ENCODE data around the gene STK16. TPM values are rescaled to one million over a fixed set of nuclear protein-coding genes. Genes with fewer than 3 reads are reported as not detected.

STK16 gene
- total and polyA plus RNA-seq, 10 donors: 17.0 to 47.6 (median 29.5) TPM

DNA sequence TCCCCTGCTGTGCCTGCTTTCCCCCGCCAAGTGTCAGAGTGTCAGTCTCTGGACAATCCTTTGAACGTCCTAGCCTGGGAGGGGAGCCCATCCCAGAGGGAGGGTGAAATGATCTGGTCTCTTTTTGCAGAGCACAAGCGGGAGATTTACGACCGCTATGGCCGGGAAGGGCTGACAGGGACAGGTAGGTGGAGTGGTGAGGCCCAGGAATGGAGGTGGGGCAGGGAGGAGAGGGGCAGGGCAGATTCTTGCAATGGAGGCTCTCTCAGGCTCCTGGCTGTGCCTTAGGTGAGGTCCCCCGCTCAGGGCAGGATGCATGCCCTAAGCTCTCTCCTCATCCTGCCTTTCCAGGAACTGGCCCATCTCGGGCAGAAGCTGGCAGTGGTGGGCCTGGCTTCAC is 36.3 kb downstream of the STK16 start:
- no peaks in the 10 kb centered on the region for H3K27me3 ChIP-seq (replicated peaks in 1 of 7)
- intact Hi-C loops (cut with DNase I; ENCODE audit: low total_unique reads): no loop called here
- peaks cover 0 to 63% (median 49%) of the 10 kb centered on the region in 6 donors for H3K36me3 ChIP-seq
- peak; percentile 72 for DNase-seq
- WGBS, 5 donors: 84 to 96% (median 92%) methylated on average over 8 of the region's 8 CpGs
- H3K27ac ChIP-seq: peak overlapping the region in 4 of 8 donors; percentile 2 to 99 (median 32)
- TF ChIP-seq, protein P1, sequence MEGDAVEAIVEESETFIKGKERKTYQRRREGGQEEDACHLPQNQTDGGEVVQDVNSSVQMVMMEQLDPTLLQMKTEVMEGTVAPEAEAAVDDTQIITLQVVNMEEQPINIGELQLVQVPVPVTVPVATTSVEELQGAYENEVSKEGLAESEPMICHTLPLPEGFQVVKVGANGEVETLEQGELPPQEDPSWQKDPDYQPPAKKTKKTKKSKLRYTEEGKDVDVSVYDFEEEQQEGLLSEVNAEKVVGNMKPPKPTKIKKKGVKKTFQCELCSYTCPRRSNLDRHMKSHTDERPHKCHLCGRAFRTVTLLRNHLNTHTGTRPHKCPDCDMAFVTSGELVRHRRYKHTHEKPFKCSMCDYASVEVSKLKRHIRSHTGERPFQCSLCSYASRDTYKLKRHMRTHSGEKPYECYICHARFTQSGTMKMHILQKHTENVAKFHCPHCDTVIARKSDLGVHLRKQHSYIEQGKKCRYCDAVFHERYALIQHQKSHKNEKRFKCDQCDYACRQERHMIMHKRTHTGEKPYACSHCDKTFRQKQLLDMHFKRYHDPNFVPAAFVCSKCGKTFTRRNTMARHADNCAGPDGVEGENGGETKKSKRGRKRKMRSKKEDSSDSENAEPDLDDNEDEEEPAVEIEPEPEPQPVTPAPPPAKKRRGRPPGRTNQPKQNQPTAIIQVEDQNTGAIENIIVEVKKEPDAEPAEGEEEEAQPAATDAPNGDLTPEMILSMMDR (IDR thresholded peaks at IDR 0.05 in 8 of 11, conservative IDR thresholded peaks at IDR 0.05 in 3 of 11): no peak
- no peak for TF ChIP-seq POLR2AphosphoS5 (IDR thresholded peaks at IDR 0.05)
- TF ChIP-seq POLR2A (IDR thresholded peaks at IDR 0.05): no peak
- H3K4me3 ChIP-seq: no peak overlapping the region
- H3K9me3 ChIP-seq: no peaks in the 10 kb centered on the region
- H3K4me1 ChIP-seq: peaks cover 26 to 88% (median 53%) of the 10 kb centered on the region in 6 donors

DNA sequence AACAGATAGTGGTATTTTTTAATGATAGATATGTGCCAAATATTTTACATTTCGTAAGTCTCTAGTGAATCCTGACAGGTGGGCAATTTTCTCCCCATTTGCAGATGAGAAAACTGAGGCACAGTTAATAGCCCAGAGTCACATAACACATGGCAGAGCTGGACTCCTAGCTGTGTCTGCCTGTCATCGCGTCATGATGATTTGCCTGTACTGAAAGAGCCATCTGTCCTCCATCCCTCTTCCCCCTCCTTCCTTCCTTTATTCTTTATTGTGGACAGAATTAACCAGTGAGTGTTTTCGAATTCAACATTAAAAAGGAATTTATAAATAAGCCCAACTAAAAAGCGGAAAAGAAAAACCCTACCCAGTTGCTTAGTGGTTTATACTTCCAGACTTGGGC is 37.1 kb downstream of the STK16 start:
- DNase-seq: no peak
- no peak for TF ChIP-seq POLR2AphosphoS5 (IDR thresholded peaks at IDR 0.05)
- TF ChIP-seq, protein P1 (IDR thresholded peaks at IDR 0.05 in 8 of 11, conservative IDR thresholded peaks at IDR 0.05 in 3 of 11): no peak
- 85 to 93% (median 90%) methylated on average over 5 of the region's 5 CpGs for WGBS, 5 donors
- H3K4me1 ChIP-seq: peaks cover 26 to 85% (median 50%) of the 10 kb centered on the region in 6 donors
- H3K9me3 ChIP-seq: no peaks in the 10 kb centered on the region
- intact Hi-C loops (cut with DNase I; ENCODE audit: low total_unique reads): no loop called here
- H3K27ac ChIP-seq: peak overlapping the region in 6 of 8 donors; percentile 20 to 99 (median 50)
- H3K4me3 ChIP-seq: no peak overlapping the region
- no peaks in the 10 kb centered on the region for H3K27me3 ChIP-seq (replicated peaks in 1 of 7)
- peaks cover 0 to 67% (median 49%) of the 10 kb centered on the region in 6 donors for H3K36me3 ChIP-seq

DNA sequence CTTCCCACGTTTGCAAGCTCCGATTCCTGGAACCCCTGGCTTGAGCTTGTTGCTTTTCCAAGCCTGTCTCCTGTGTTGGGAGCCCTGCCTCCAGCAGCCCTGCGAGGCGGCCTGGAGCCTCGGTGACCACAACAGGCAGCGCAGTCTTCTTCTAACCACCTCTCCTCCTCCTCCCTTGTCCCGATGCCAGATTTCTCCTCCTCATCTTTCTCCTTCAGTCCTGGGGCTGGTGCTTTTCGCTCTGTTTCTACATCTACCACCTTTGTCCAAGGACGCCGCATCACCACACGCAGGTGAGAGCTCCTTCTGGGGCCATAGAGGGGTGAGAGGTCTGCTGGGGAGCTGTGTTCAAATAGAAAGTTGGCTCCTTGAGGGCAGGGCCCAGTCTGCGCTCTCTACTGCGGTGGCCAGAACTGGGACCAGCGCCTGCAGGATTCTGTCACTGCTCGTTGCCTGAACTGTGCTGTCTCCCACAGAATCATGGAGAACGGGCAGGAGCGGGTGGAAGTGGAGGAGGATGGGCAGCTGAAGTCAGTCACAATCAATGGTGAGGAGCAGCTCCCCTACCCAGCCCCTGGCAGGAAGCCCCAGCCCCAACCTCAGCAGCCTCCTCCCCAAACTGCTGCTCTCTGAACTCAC is 37.8 kb downstream of the STK16 start:
- Histone ChIP-seq H3K4me1 (peaks cover 20 to 78% (median 43%) of the 10 kb centered on the region in 6 donors), H3K27me3 (replicated peaks in 1 of 7) (no peaks in the 10 kb centered on the region), H3K4me3 (no peak overlapping the region), H3K9me3 (no peaks in the 10 kb centered on the region), H3K36me3 (peaks cover 0 to 67% (median 49%) of the 10 kb centered on the region in 6 donors), H3K27ac (peak overlapping the region in 6 of 8 donors; percentile 20 to 58 (median 44))
- no peak for DNase-seq
- 87 to 94% (median 90%) methylated on average over 16 to 17 of the region's 17 CpGs for WGBS, 5 donors
- intact Hi-C loops (cut with DNase I; ENCODE audit: low total_unique reads): no loop called here
- TF ChIP-seq, protein P1 (IDR thresholded peaks at IDR 0.05 in 8 of 11, conservative IDR thresholded peaks at IDR 0.05 in 3 of 11): no peak
- no peak for TF ChIP-seq POLR2A (IDR thresholded peaks at IDR 0.05)
- peak in 1 of 3 donors; percentile 40 for TF ChIP-seq POLR2AphosphoS5 (IDR thresholded peaks at IDR 0.05)

DNA sequence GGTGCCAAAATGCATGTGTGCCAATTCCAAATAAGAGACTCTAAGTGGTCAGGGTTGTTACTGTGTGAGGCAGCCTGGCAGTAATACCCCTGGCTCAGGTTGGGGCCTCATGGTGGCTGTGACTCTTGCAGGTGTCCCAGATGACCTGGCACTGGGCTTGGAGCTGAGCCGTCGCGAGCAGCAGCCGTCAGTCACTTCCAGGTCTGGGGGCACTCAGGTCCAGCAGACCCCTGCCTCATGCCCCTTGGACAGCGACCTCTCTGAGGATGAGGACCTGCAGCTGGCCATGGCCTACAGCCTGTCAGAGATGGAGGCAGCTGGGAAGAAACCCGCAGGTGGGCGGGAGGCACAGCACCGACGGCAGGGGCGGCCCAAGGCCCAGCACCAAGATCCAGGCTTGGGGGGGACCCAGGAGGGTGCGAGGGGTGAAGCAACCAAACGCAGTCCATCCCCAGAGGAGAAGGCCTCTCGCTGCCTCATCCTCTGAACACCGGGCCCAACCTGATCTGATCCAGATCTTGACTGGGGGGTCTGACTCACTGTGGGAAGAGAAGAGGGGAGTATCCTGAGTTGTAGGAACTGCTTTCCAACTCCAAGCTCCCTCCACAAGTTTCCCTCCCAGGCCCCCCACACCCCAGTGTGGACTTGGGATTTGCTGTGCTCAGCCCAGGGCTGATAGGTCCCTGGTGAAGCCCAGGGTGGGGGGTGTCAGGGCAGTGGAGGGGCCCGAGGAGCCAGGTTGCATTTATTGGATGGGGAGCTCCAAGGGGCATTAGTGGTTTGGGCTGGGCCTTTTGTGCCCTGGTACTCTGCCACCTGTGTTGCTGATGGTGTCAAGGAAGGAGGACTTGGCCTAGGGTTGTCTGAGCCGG is 39.5 kb downstream of the STK16 start:
- 94 to 99% (median 95%) methylated on average over 13 to 16 of the region's 16 CpGs for WGBS, 5 donors
- Histone ChIP-seq H3K9me3 (no peaks in the 10 kb centered on the region), H3K4me1 (peaks cover 12 to 65% (median 32%) of the 10 kb centered on the region in 6 donors), H3K36me3 (peaks cover 0 to 67% (median 49%) of the 10 kb centered on the region in 6 donors), H3K27me3 (replicated peaks in 1 of 7) (no peaks in the 10 kb centered on the region), H3K27ac (peak overlapping the region in 4 of 8 donors; percentile 32 to 62 (median 52)), H3K4me3 (no peak overlapping the region)
- TF ChIP-seq, protein P1 (IDR thresholded peaks at IDR 0.05 in 8 of 11, conservative IDR thresholded peaks at IDR 0.05 in 3 of 11): no peak
- no peak for TF ChIP-seq POLR2A (IDR thresholded peaks at IDR 0.05)
- no peak for TF ChIP-seq POLR2AphosphoS5 (IDR thresholded peaks at IDR 0.05)
- intact Hi-C loops (cut with DNase I; ENCODE audit: low total_unique reads): no loop called here
- DNase-seq: peak; percentile 71
